ENCODE results near the gene SNCB. TPM values are rescaled to one million over a fixed set of nuclear protein-coding genes. Genes with fewer than 3 reads are reported as not detected.

Gene SNCB
- total RNA-seq, 2 experiments from 2014 or later, result not detected

GRCh38 chr5:176647030-176647842 is 16.9 kb upstream of the SNCB start, which contains the start of gene TSPAN17:
Gene TSPAN17 (plus strand): TSS chr5:176647484. CDS start chr5:176647616, 132 bp downstream.
- peak; percentile 90 for ATAC-seq (ENCODE audit: poor library complexity)
- H3K9me3 Mint-ChIP-seq, result no peaks in the 10 kb centered on the region
- no peak for TF ChIP-seq CTCF (IDR thresholded peaks at IDR 0.05)
- Histone ChIP-seq H3K27ac (ENCODE audit: low read depth in 1 of 2, low read length in 2 of 2) (peak within 1 kb of the TSS; percentile 65 to 70), H3K27me3 (ENCODE audit: control insufficient read depth in 1 of 2, insufficient read depth in 2 of 2, low read length in 2 of 2) (no peaks in the 10 kb centered on the region), H3K4me1 (ENCODE audit: insufficient read depth, low read length) (peaks cover 52% of the 10 kb centered on the region), H3K9me3 (ENCODE audit: control insufficient read depth in 1 of 2, insufficient read depth in 1 of 2, low read length in 2 of 2) (no peaks in the 10 kb centered on the region), H3K36me3 (ENCODE audit: insufficient read depth, low read length) (no peaks in the 10 kb centered on the region), H3K4me3 (ENCODE audit: low read length) (peak within 1 kb of the TSS; percentile 71)
- H3K4me3 Mint-ChIP-seq, result peak within 1 kb of the TSS; percentile 93
- no peaks in the 10 kb centered on the region for H3K27me3 Mint-ChIP-seq
- CTCF ChIA-PET, result interaction anchor here (0.5 to 4.3 kb wide), 8 partner anchors 9 to 231 kb away, joined by 3 to 43 read pairs (median 5); partner anchors contain the start of genes CLTB and FAF2
- peak within 1 kb of the TSS; percentile 76 for H3K27ac Mint-ChIP-seq
- no peaks in the 10 kb centered on the region for H3K36me3 Mint-ChIP-seq (ENCODE audit: low read depth)
- POLR2A ChIA-PET, result interaction anchor here (0.6 to 4.4 kb wide), 14 partner anchors 12 to 656 kb away, joined by 3 to 52 read pairs (median 4); partner anchors contain the start of genes EIF4E1B, HIGD2A, KIAA1191 and NOP16
- H3K4me1 Mint-ChIP-seq (ENCODE audit: low read depth), result peaks cover 58% of the 10 kb centered on the region
- DNase-seq, result peak; percentile 91 to 100 (median 98)
- intact Hi-C loops (cut with DNase I, micrococcal nuclease), result loop anchor here in 1 of 2 experiments (2.0 to 10.0 kb wide), 5 partner anchors 34 to 1558 kb away; partner anchors contain the start of genes FAF2, HNRNPAB and UIMC1

GRCh38 chr5:176646707-176647029 is 16.3 kb upstream of the SNCB start:
- H3K4me1 ChIP-seq (ENCODE audit: insufficient read depth, low read length), result peaks cover 48% of the 10 kb centered on the region
- no peak for TF ChIP-seq CTCF (IDR thresholded peaks at IDR 0.05)
- Mint-ChIP-seq H3K9me3 (no peaks in the 10 kb centered on the region), H3K27ac (peak overlapping the region; percentile 76), H3K4me1 (ENCODE audit: low read depth) (peaks cover 52% of the 10 kb centered on the region), H3K27me3 (no peaks in the 10 kb centered on the region), H3K36me3 (ENCODE audit: low read depth) (no peaks in the 10 kb centered on the region), H3K4me3 (peak overlapping the region; percentile 93)
- H3K36me3 ChIP-seq (ENCODE audit: insufficient read depth, low read length), result no peaks in the 10 kb centered on the region
- H3K27me3 ChIP-seq (ENCODE audit: control insufficient read depth in 1 of 2, insufficient read depth in 2 of 2, low read length in 2 of 2), result no peaks in the 10 kb centered on the region
- peak overlapping the region; percentile 65 to 70 for H3K27ac ChIP-seq (ENCODE audit: low read depth in 1 of 2, low read length in 2 of 2)
- peak overlapping the region; percentile 71 for H3K4me3 ChIP-seq (ENCODE audit: low read length)
- ChIA-PET POLR2A (interaction anchor here (0.6 to 4.4 kb wide), 12 partner anchors 13 to 657 kb away, joined by 3 to 52 read pairs (median 4); partner anchors contain the start of genes EIF4E1B, HIGD2A, KIAA1191 and NOP16), CTCF (interaction anchor here (0.6 to 4.3 kb wide), 6 partner anchors 10 to 230 kb away, joined by 3 to 43 read pairs (median 5); partner anchors contain the start of gene FAF2)
- intact Hi-C loops (cut with DNase I, micrococcal nuclease), result loop anchor here in 1 of 2 experiments (2.0 to 10.0 kb wide), 5 partner anchors 34 to 1558 kb away; partner anchors contain the start of genes FAF2, HNRNPAB and UIMC1
- ATAC-seq (ENCODE audit: poor library complexity), result no peak
- no peak for DNase-seq
- no peaks in the 10 kb centered on the region for H3K9me3 ChIP-seq (ENCODE audit: control insufficient read depth in 1 of 2, insufficient read depth in 1 of 2, low read length in 2 of 2)

GRCh38 chr5:176646049-176646706 is 15.8 kb upstream of the SNCB start:
- H3K9me3 Mint-ChIP-seq, result no peaks in the 10 kb centered on the region
- peak overlapping the region in 1 of 2 donors; percentile 70 for H3K27ac ChIP-seq (ENCODE audit: low read depth in 1 of 2, low read length in 2 of 2)
- intact Hi-C loops (cut with DNase I, micrococcal nuclease), result loop anchor here in 1 of 2 experiments (2.0 to 10.0 kb wide), 5 partner anchors 33 to 1559 kb away; partner anchors contain the start of genes FAF2, HNRNPAB and UIMC1
- peak overlapping the region; percentile 93 for H3K4me3 Mint-ChIP-seq
- H3K9me3 ChIP-seq (ENCODE audit: control insufficient read depth in 1 of 2, insufficient read depth in 1 of 2, low read length in 2 of 2), result no peaks in the 10 kb centered on the region
- ATAC-seq (ENCODE audit: poor library complexity) (no peak), DNase-seq (no peak)
- H3K36me3 ChIP-seq (ENCODE audit: insufficient read depth, low read length), result no peaks in the 10 kb centered on the region
- TF ChIP-seq CTCF (IDR thresholded peaks at IDR 0.05), result no peak
- H3K27me3 Mint-ChIP-seq, result no peaks in the 10 kb centered on the region
- H3K36me3 Mint-ChIP-seq (ENCODE audit: low read depth), result no peaks in the 10 kb centered on the region
- peak overlapping the region; percentile 71 for H3K4me3 ChIP-seq (ENCODE audit: low read length)
- peaks cover 49% of the 10 kb centered on the region for H3K4me1 Mint-ChIP-seq (ENCODE audit: low read depth)
- peaks cover 44% of the 10 kb centered on the region for H3K4me1 ChIP-seq (ENCODE audit: insufficient read depth, low read length)
- peak overlapping the region; percentile 76 for H3K27ac Mint-ChIP-seq
- CTCF ChIA-PET, result interaction anchor here (1.0 to 4.3 kb wide), 4 partner anchors 13 to 229 kb away, joined by 3 to 43 read pairs (median 5); partner anchors contain the start of gene FAF2
- POLR2A ChIA-PET, result interaction anchor here (0.8 to 4.4 kb wide), 9 partner anchors 13 to 657 kb away, joined by 3 to 52 read pairs (median 4); partner anchors contain the start of genes EIF4E1B, HIGD2A, KIAA1191 and NOP16
- H3K27me3 ChIP-seq (ENCODE audit: control insufficient read depth in 1 of 2, insufficient read depth in 2 of 2, low read length in 2 of 2), result no peaks in the 10 kb centered on the region

All from CD4-positive, alpha-beta T cell (primary cell).